ENCODE data around the gene HPGDS. TPM values are rescaled to one million over a fixed set of nuclear protein-coding genes. Genes with fewer than 3 reads are reported as not detected.

HPGDS gene
- total RNA-seq, 4 donors from 2014 or later: 1.2 to 5.5 (median 2.6) TPM

DNA sequence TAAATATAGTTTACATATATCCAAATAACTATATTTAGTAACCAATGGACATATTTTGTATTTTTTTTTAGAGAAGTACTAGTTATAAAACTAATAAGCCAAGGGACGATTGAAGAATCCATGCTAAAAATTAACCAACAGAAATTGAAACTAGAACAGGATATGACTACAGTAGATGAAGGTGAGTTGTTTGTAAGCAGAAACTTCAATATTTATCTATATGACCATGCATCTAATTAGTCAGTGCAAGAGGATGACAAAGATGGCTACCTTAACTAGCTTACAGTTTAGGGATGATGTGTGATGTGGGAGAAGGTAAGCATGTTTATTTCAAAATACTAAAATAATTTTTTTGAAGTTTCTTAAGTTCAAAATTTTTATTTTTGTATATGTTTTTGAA lies 57.7 kb downstream of the HPGDS start:
- H3K27me3 ChIP-seq: no peaks in the 10 kb centered on the region
- H3K27ac ChIP-seq (replicated peaks in 1 of 4): no peak overlapping the region
- H3K36me3 ChIP-seq: peaks cover 31 to 90% (median 58%) of the 10 kb centered on the region in 4 donors
- no peak overlapping the region for H3K4me3 ChIP-seq
- intact Hi-C loops (cut with DNase I): no loop called here
- DNase-seq (ENCODE audit: extremely low spot score): no peak
- no peaks in the 10 kb centered on the region for H3K4me1 ChIP-seq
- WGBS: 76% methylated on average over 1 of the region's 1 CpG
- H3K9me3 ChIP-seq: no peaks in the 10 kb centered on the region
- TF ChIP-seq POLR2A (IDR thresholded peaks at IDR 0.05; ENCODE audit: low read depth) (no peak), EP300 (IDR thresholded peaks at IDR 0.05) (no peak), POLR2AphosphoS5 (IDR thresholded peaks at IDR 0.05) (no peak)
- TF ChIP-seq, protein P1, sequence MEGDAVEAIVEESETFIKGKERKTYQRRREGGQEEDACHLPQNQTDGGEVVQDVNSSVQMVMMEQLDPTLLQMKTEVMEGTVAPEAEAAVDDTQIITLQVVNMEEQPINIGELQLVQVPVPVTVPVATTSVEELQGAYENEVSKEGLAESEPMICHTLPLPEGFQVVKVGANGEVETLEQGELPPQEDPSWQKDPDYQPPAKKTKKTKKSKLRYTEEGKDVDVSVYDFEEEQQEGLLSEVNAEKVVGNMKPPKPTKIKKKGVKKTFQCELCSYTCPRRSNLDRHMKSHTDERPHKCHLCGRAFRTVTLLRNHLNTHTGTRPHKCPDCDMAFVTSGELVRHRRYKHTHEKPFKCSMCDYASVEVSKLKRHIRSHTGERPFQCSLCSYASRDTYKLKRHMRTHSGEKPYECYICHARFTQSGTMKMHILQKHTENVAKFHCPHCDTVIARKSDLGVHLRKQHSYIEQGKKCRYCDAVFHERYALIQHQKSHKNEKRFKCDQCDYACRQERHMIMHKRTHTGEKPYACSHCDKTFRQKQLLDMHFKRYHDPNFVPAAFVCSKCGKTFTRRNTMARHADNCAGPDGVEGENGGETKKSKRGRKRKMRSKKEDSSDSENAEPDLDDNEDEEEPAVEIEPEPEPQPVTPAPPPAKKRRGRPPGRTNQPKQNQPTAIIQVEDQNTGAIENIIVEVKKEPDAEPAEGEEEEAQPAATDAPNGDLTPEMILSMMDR (IDR thresholded peaks at IDR 0.05): no peak

DNA sequence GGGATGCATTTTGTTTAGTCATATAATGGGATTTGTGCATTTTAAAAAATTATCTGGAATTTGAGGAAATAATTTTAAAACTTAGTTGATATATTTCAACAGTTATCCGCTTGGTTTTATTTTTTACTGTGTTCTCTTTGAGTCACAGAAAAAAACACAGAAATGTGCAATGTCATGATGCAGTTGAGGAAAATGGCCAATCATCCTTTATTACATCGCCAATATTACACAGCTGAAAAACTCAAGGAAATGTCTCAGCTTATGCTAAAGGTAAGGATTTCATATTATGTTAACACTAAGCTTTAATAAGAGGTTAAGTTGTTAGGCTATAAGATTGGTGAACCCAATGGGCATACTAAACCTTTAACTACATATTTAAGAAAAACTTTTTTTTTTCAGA lies 63.9 kb downstream of the HPGDS start:
- intact Hi-C loops (cut with DNase I): no loop called here
- no peaks in the 10 kb centered on the region for H3K4me1 ChIP-seq
- no peaks in the 10 kb centered on the region for H3K27me3 ChIP-seq
- 94% methylated on average over 2 of the region's 2 CpGs for WGBS
- no peak overlapping the region for H3K4me3 ChIP-seq
- no peak for TF ChIP-seq POLR2AphosphoS5 (IDR thresholded peaks at IDR 0.05)
- TF ChIP-seq, protein P1 (IDR thresholded peaks at IDR 0.05): no peak
- TF ChIP-seq POLR2A (IDR thresholded peaks at IDR 0.05; ENCODE audit: low read depth): no peak
- no peak for TF ChIP-seq EP300 (IDR thresholded peaks at IDR 0.05)
- no peak for DNase-seq (ENCODE audit: extremely low spot score)
- H3K9me3 ChIP-seq: no peaks in the 10 kb centered on the region
- H3K27ac ChIP-seq (replicated peaks in 1 of 4): no peak overlapping the region
- H3K36me3 ChIP-seq: peaks cover 46 to 95% (median 75%) of the 10 kb centered on the region in 4 donors

DNA sequence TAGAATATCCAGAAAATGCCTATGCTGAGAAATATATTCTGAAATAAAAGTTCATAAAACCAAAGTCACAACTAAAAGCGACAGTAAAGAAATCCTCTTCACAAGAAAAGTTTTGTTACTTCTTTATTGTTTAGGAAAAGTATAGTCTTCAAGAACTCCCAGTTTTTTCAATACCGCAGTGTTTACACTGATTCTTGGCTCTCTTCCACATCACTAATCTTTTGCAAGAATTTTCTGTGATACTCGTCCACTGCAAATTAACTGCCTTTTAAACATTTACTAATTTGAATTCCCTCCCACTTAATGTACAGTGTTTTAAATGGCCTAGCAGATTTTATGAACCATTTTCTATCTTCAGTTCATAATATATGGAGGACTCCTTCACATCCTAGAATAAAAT lies 65.1 kb downstream of the HPGDS start:
- intact Hi-C loops (cut with DNase I): no loop called here
- TF ChIP-seq EP300 (IDR thresholded peaks at IDR 0.05): no peak
- TF ChIP-seq, protein P1 (IDR thresholded peaks at IDR 0.05): no peak
- TF ChIP-seq POLR2A (IDR thresholded peaks at IDR 0.05; ENCODE audit: low read depth): no peak
- TF ChIP-seq POLR2AphosphoS5 (IDR thresholded peaks at IDR 0.05): no peak
- DNase-seq (ENCODE audit: extremely low spot score): no peak
- H3K36me3 ChIP-seq: peaks cover 42 to 94% (median 75%) of the 10 kb centered on the region in 4 donors
- H3K27me3 ChIP-seq: no peaks in the 10 kb centered on the region
- no peaks in the 10 kb centered on the region for H3K4me1 ChIP-seq
- H3K9me3 ChIP-seq: no peaks in the 10 kb centered on the region
- H3K27ac ChIP-seq (replicated peaks in 1 of 4): no peak overlapping the region
- 68% methylated on average over 3 of the region's 3 CpGs for WGBS
- no peak overlapping the region for H3K4me3 ChIP-seq

DNA sequence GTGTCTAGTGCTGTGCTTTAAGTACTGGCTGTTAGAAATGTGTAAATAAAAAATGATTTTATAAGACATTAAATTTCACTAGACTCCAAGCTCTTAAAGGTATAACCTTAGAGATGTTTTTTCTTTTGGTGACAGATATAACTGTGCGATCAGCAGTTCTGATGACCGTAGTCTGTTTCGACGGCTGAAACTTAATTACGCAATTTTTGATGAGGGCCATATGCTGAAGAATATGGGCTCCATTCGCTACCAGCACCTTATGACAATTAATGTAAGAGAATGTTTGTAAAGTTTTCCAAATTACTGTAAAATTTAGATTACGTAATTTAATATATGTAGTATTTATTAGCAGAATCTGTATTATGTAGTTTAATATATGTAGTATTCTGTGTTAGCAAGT lies 66.4 kb downstream of the HPGDS start:
- peaks cover 48 to 95% (median 74%) of the 10 kb centered on the region in 4 donors for H3K36me3 ChIP-seq
- H3K4me3 ChIP-seq: no peak overlapping the region
- no peaks in the 10 kb centered on the region for H3K4me1 ChIP-seq
- 96% methylated on average over 7 of the region's 7 CpGs for WGBS
- H3K27me3 ChIP-seq: no peaks in the 10 kb centered on the region
- no peak for DNase-seq (ENCODE audit: extremely low spot score)
- H3K9me3 ChIP-seq: no peaks in the 10 kb centered on the region
- TF ChIP-seq POLR2A (IDR thresholded peaks at IDR 0.05; ENCODE audit: low read depth) (no peak), EP300 (IDR thresholded peaks at IDR 0.05) (no peak), POLR2AphosphoS5 (IDR thresholded peaks at IDR 0.05) (no peak)
- TF ChIP-seq, protein P1 (IDR thresholded peaks at IDR 0.05): no peak
- intact Hi-C loops (cut with DNase I): no loop called here
- no peak overlapping the region for H3K27ac ChIP-seq (replicated peaks in 1 of 4)

DNA sequence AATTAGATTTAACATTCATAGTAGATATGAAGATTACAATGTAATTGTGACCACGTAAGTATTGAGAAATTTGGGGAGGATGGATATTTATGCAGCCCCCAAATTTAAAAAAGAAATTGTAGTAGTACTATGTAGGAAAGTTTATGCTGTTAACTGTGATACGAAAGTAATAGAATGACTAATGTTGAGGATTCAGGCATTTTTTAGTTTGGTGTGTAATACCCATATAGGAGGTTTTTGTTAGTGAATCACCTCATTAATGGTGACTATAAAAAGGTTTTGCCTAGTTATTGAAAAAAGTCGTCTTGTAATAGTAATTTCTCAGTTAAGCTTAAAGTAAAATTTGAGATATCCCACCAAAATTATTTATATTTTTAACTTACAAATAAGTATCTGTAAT lies 67.7 kb downstream of the HPGDS start:
- H3K9me3 ChIP-seq: no peaks in the 10 kb centered on the region
- 89% methylated on average over 3 of the region's 3 CpGs for WGBS
- no peak overlapping the region for H3K27ac ChIP-seq (replicated peaks in 1 of 4)
- no peaks in the 10 kb centered on the region for H3K4me1 ChIP-seq
- no peaks in the 10 kb centered on the region for H3K27me3 ChIP-seq
- no peak overlapping the region for H3K4me3 ChIP-seq
- intact Hi-C loops (cut with DNase I): no loop called here
- TF ChIP-seq POLR2A (IDR thresholded peaks at IDR 0.05; ENCODE audit: low read depth) (no peak), POLR2AphosphoS5 (IDR thresholded peaks at IDR 0.05) (no peak), EP300 (IDR thresholded peaks at IDR 0.05) (no peak)
- TF ChIP-seq, protein P1 (IDR thresholded peaks at IDR 0.05): no peak
- DNase-seq (ENCODE audit: extremely low spot score): no peak
- peaks cover 42 to 92% (median 67%) of the 10 kb centered on the region in 4 donors for H3K36me3 ChIP-seq
